HG03378 (cell line): ENCODE measurements around the gene TPPP2.
A peak's percentile ranks its signal among the peaks of the same experiment; 100 is the strongest.

Source experiments
- ATAC-seq: cut with Tn5 transposase; IDR thresholded peaks from one replicate; pipeline ENCODE4 v1.9.1; 2021; ENCODE audit warnings: mild to moderate bottlenecking, moderate library complexity; ENCODE audit not compliant: unreplicated experiment

TPPP2 gene

GRCh38 chr14:21056520-21057163 lies 26.6 kb downstream of the TPPP2 start:
- ATAC-seq, result no peak

GRCh38 chr14:21057803-21058675 lies 28.0 kb downstream of the TPPP2 start, which contains the start of gene RNASE8:
TSS of gene RNASE8 (plus strand) at chr14:21057822. CDS start at chr14:21057893, 71 bp downstream.
- ATAC-seq, result no peak

GRCh38 chr14:21058903-21059302 lies 28.9 kb downstream of the TPPP2 start:
- ATAC-seq, result no peak

- no peak for ATAC-seq
Observed at GRCh38 chr14:21059842-21060613, 30.0 kb downstream of the TPPP2 start.

GRCh38 chr14:21060614-21061346 lies 30.8 kb downstream of the TPPP2 start:
- no peak for ATAC-seq

GRCh38 chr14:21061347-21061668 lies 31.3 kb downstream of the TPPP2 start:
- ATAC-seq, result no peak

- ATAC-seq, result no peak
Observed at GRCh38 chr14:21063479-21063878, 33.5 kb downstream of the TPPP2 start.

GRCh38 chr14:21066882-21067502 lies 37.0 kb downstream of the TPPP2 start:
- ATAC-seq, result no peak

GRCh38 chr14:21068521-21069387 lies 38.7 kb downstream of the TPPP2 start:
- no peak for ATAC-seq

GRCh38 chr14:21069388-21070082 lies 39.5 kb downstream of the TPPP2 start:
- ATAC-seq, result no peak

GRCh38 chr14:21070083-21070609 lies 40.1 kb downstream of the TPPP2 start, which contains the start of gene ARHGEF40:
TSS of gene ARHGEF40 (plus strand) at chr14:21070304. CDS start at chr14:21070397, 93 bp downstream.
- ATAC-seq, result no peak

GRCh38 chr14:21070610-21071224 lies 40.7 kb downstream of the TPPP2 start:
- peak; percentile 16 for ATAC-seq

- peak; percentile 73 for ATAC-seq
Observed at GRCh38 chr14:21071225-21072030, 41.4 kb downstream of the TPPP2 start.

GRCh38 chr14:21072031-21072473 lies 42.0 kb downstream of the TPPP2 start:
- no peak for ATAC-seq

- no peak for ATAC-seq
Observed at GRCh38 chr14:21072781-21073339, 42.8 kb downstream of the TPPP2 start.

GRCh38 chr14:21073921-21074320 lies 43.9 kb downstream of the TPPP2 start:
- no peak for ATAC-seq
